Neuronal stem cell (in vitro differentiated cells): Measurements from ENCODE around the gene FBXO11.
A peak's percentile ranks its signal among the peaks of the same experiment; 100 is the strongest.

Experiments
- DNase-seq: peaks from one replicate; pipeline ENCODE4 v3.0.0-alpha.2; 2013; ENCODE audit warnings: low spot score
- H2AFZ ChIP-seq: one replicate; pipeline ENCODE4 v1.6.1; 2013; ENCODE audit warnings: mild to moderate bottlenecking, low read length, inconsistent platforms
- H2AK5ac ChIP-seq: 2 replicates; pipeline ENCODE4 v1.6.1; 2013; ENCODE audit warnings: low read depth, mild to moderate bottlenecking, inconsistent platforms, low read length, moderate library complexity, mixed read lengths
- H2BK120ac ChIP-seq: 2 replicates; pipeline ENCODE4 v1.6.1; 2013; ENCODE audit warnings: low read depth, mild to moderate bottlenecking, inconsistent platforms, low read length, moderate library complexity, mixed read lengths
- H2BK12ac ChIP-seq: one replicate; pipeline ENCODE4 v1.6.1; 2013; ENCODE audit warnings: low read length, inconsistent platforms
- H2BK15ac ChIP-seq: 2 replicates; pipeline ENCODE4 v1.6.1; 2013; ENCODE audit warnings: mild to moderate bottlenecking, low read length, inconsistent platforms, mixed read lengths
- H2BK5ac ChIP-seq: one replicate; pipeline ENCODE4 v1.6.1; 2013; ENCODE audit warnings: inconsistent platforms, mild to moderate bottlenecking, low read length, moderate library complexity
- H3K14ac ChIP-seq: one replicate; pipeline ENCODE4 v1.6.1; 2013; ENCODE audit warnings: low read length, inconsistent platforms
- H3K18ac ChIP-seq: 2 replicates; pipeline ENCODE4 v1.6.1; 2013; ENCODE audit warnings: low read length, inconsistent platforms
- H3K23ac ChIP-seq: 2 replicates; pipeline ENCODE4 v1.6.1; 2013; ENCODE audit warnings: low read depth, mild to moderate bottlenecking, mixed read lengths, low read length, inconsistent platforms; ENCODE audit not compliant: poor library complexity
- H3K27ac ChIP-seq: replicated peaks from 3 replicates; pipeline ENCODE4 v1.5.1; 2013; ENCODE audit warnings: low read length, inconsistent platforms
- H3K27me3 ChIP-seq, 3 experiments: 2 replicates each; pipeline ENCODE4 v1.6.1; 2013; ENCODE audit warnings: low read length in 3 of 3, mild to moderate bottlenecking in 2 of 3, inconsistent platforms in 1 of 3, low read depth in 1 of 3, mixed read lengths in 1 of 3, moderate library complexity in 1 of 3; ENCODE audit not compliant: control insufficient read depth in 3 of 3, insufficient read depth in 3 of 3
- H3K36me3 ChIP-seq, 2 donors: replicated peaks in 1 of 2; 2 replicates each; pipeline ENCODE4 v1.6.1; 2013; ENCODE audit warnings: low read length in 2 of 2; ENCODE audit not compliant: control insufficient read depth in 2 of 2, insufficient read depth in 2 of 2
- H3K4ac ChIP-seq: 2 replicates; pipeline ENCODE4 v1.6.1; 2013; ENCODE audit warnings: inconsistent platforms, mild to moderate bottlenecking, low read length, moderate library complexity
- H3K4me1 ChIP-seq, 2 donors: 1 replicate in 1 of 2; 2 replicates in 1 of 2; pipeline ENCODE4 v1.6.1; 2013; ENCODE audit warnings: low read length in 2 of 2, low read depth in 1 of 2; ENCODE audit not compliant: control insufficient read depth in 2 of 2, insufficient read depth in 1 of 2
- H3K4me2 ChIP-seq: one replicate; pipeline ENCODE4 v1.6.1; 2013; ENCODE audit warnings: mild to moderate bottlenecking, low read length, inconsistent platforms; ENCODE audit not compliant: insufficient read depth, poor library complexity, severe bottlenecking
- H3K4me3 ChIP-seq, 2 donors: 2 replicates each; pipeline ENCODE4 v1.5.1; 2013; ENCODE audit warnings: low read length in 2 of 2, mild to moderate bottlenecking in 2 of 2, inconsistent platforms in 1 of 2, moderate library complexity in 1 of 2
- H3K79me1 ChIP-seq: one replicate; pipeline ENCODE4 v1.6.1; 2013; ENCODE audit warnings: low read depth, mild to moderate bottlenecking, inconsistent platforms, low read length, moderate library complexity
- H3K9ac ChIP-seq: one replicate; pipeline ENCODE4 v1.6.1; 2013; ENCODE audit warnings: mild to moderate bottlenecking, low read depth, low read length, inconsistent platforms; ENCODE audit not compliant: poor library complexity
- H3K9me3 ChIP-seq, 2 donors: replicated peaks in 1 of 2; 2 replicates each; pipeline versions ENCODE3 to v1.6.1; 2013; ENCODE audit warnings: low read length in 2 of 2, mild to moderate bottlenecking in 2 of 2, inconsistent platforms in 1 of 2, low read depth in 1 of 2, mixed read lengths in 1 of 2, moderate library complexity in 1 of 2; ENCODE audit not compliant: control insufficient read depth in 2 of 2, insufficient read depth in 1 of 2
- H4K8ac ChIP-seq: one replicate; pipeline ENCODE4 v1.6.1; 2013; ENCODE audit warnings: low read depth, mild to moderate bottlenecking, inconsistent platforms, low read length, moderate library complexity
- H4K91ac ChIP-seq: one replicate; pipeline ENCODE4 v1.6.1; 2013; ENCODE audit warnings: low read length, low read depth, mild to moderate bottlenecking, inconsistent platforms; ENCODE audit not compliant: poor library complexity
- WGBS, 2 donors: extraction: QIAGEN DNeasy Blood & Tissue Kit; methylation state at CpG; one replicate each; pipeline ENCODE4 v1.1.7; 2013; ENCODE audit warnings: missing lambda C conversion rate in 2 of 2, mixed read lengths in 1 of 2; ENCODE audit not compliant: insufficient read length in 2 of 2, insufficient replicate concordance in 1 of 2; ENCODE audit errors: extremely low coverage in 2 of 2; 5-methylcytosine and 5-hydroxymethylcytosine counted together

FBXO11 gene

GRCh38 chr2:47769318-47769717, 137.0 kb downstream of the FBXO11 start:
- no peak overlapping the region for H3K14ac ChIP-seq
- no peak overlapping the region for H4K91ac ChIP-seq
- no peak overlapping the region for H2BK15ac ChIP-seq
- no peaks in the 10 kb centered on the region for H3K79me1 ChIP-seq
- no peak for DNase-seq
- no peak overlapping the region for H3K23ac ChIP-seq
- H2BK5ac ChIP-seq, result no peak overlapping the region
- H3K4me3 ChIP-seq, result no peak overlapping the region
- no peaks in the 10 kb centered on the region for H3K9me3 ChIP-seq
- H4K8ac ChIP-seq, result no peak overlapping the region
- no peaks in the 10 kb centered on the region for H3K36me3 ChIP-seq
- H3K4me1 ChIP-seq, result no peaks in the 10 kb centered on the region
- H2BK12ac ChIP-seq, result no peak overlapping the region
- H3K27ac ChIP-seq, result no peak overlapping the region
- no peaks in the 10 kb centered on the region for H3K27me3 ChIP-seq
- H3K4me2 ChIP-seq, result no peak overlapping the region
- no peak overlapping the region for H3K9ac ChIP-seq
- no peak overlapping the region for H3K18ac ChIP-seq
- H2AK5ac ChIP-seq, result no peak overlapping the region
- WGBS, 2 donors, result no CpG with 5 or more reads among the region's 9 CpGs
- no peak overlapping the region for H2AFZ ChIP-seq
- no peak overlapping the region for H3K4ac ChIP-seq
- no peak overlapping the region for H2BK120ac ChIP-seq

- no peak overlapping the region for H4K91ac ChIP-seq
- H3K4me2 ChIP-seq, result no peak overlapping the region
- no peak overlapping the region for H3K9ac ChIP-seq
Observed at GRCh38 chr2:47767880-47768609, 138.3 kb downstream of the FBXO11 start.

GRCh38 chr2:47767497-47767844, 138.8 kb downstream of the FBXO11 start:
- no peak overlapping the region for H3K4me3 ChIP-seq
- no peaks in the 10 kb centered on the region for H3K9me3 ChIP-seq
- H3K4me2 ChIP-seq, result no peak overlapping the region
- peak overlapping the region; percentile 93 for H2AFZ ChIP-seq
- H3K27ac ChIP-seq, result no peak overlapping the region
- no peak overlapping the region for H2BK120ac ChIP-seq
- no peaks in the 10 kb centered on the region for H3K79me1 ChIP-seq
- no peak overlapping the region for H2BK12ac ChIP-seq
- no CpG with 5 or more reads among the region's 3 CpGs for WGBS, 2 donors
- H3K4ac ChIP-seq, result no peak overlapping the region
- H2BK5ac ChIP-seq, result no peak overlapping the region
- no peak overlapping the region for H3K18ac ChIP-seq
- H3K4me1 ChIP-seq, result no peaks in the 10 kb centered on the region
- no peak overlapping the region for H4K8ac ChIP-seq
- no peak for DNase-seq
- no peak overlapping the region for H4K91ac ChIP-seq
- H3K23ac ChIP-seq, result no peak overlapping the region
- H3K27me3 ChIP-seq, result no peaks in the 10 kb centered on the region
- H2BK15ac ChIP-seq, result no peak overlapping the region
- no peak overlapping the region for H2AK5ac ChIP-seq
- H3K36me3 ChIP-seq, result no peaks in the 10 kb centered on the region
- no peak overlapping the region for H3K14ac ChIP-seq
- no peak overlapping the region for H3K9ac ChIP-seq

More at GRCh38 chr2:47767880-47768609, 138.3 kb downstream of the FBXO11 start:
- Histone ChIP-seq H2AK5ac (no peak overlapping the region), H2BK120ac (peak overlapping the region; percentile 92), H2BK15ac (peak overlapping the region; percentile 62), H2BK5ac (peak overlapping the region; percentile 63), H2AFZ (peak overlapping the region; percentile 93), H4K8ac (no peak overlapping the region), H3K4me3 (no peak overlapping the region), H3K4ac (no peak overlapping the region), H3K4me1 (no peaks in the 10 kb centered on the region), H3K36me3 (no peaks in the 10 kb centered on the region), H3K9me3 (no peaks in the 10 kb centered on the region), H3K23ac (no peak overlapping the region), H3K18ac (peak overlapping the region; percentile 67), H3K27me3 (no peaks in the 10 kb centered on the region), H3K79me1 (no peaks in the 10 kb centered on the region), H2BK12ac (peak overlapping the region; percentile 82), H3K14ac (no peak overlapping the region), H3K27ac (no peak overlapping the region)
- no CpG with 5 or more reads among the region's 28 CpGs for WGBS, 2 donors
- DNase-seq, result peak; percentile 59

- Histone ChIP-seq H3K18ac (no peak overlapping the region), H3K27ac (no peak overlapping the region), H3K23ac (no peak overlapping the region), H3K79me1 (no peaks in the 10 kb centered on the region), H2BK5ac (no peak overlapping the region), H3K4me1 (peaks cover 2 to 7% of the 10 kb centered on the region in 2 donors), H3K4ac (no peak overlapping the region), H3K14ac (no peak overlapping the region), H2BK15ac (no peak overlapping the region), H3K4me2 (no peak overlapping the region), H2BK120ac (no peak overlapping the region), H3K4me3 (no peak overlapping the region), H3K9me3 (no peaks in the 10 kb centered on the region), H2AK5ac (no peak overlapping the region), H3K27me3 (no peaks in the 10 kb centered on the region), H3K9ac (no peak overlapping the region), H4K91ac (no peak overlapping the region), H4K8ac (no peak overlapping the region), H3K36me3 (no peaks in the 10 kb centered on the region), H2BK12ac (no peak overlapping the region), H2AFZ (peak overlapping the region; percentile 57)
- DNase-seq, result no peak
- no CpG with 5 or more reads among the region's 10 CpGs for WGBS, 2 donors
Observed at GRCh38 chr2:47751856-47752414, 154.4 kb downstream of the FBXO11 start.
